CD4-positive, CD25-positive, alpha-beta regulatory T cell (primary cell): Measurements from ENCODE around the gene SLC26A6. TPM values are rescaled to one million over a fixed set of nuclear protein-coding genes. Genes with fewer than 3 reads are reported as not detected.

Experiments
- ATAC-seq, 2 donors: fragments of 150-1000 bp; cut with Tn5 transposase; one replicate each; pipeline ENCODE4 v1.10.0; 2021; ENCODE audit warnings: low read depth in 2 of 2, moderate number of reproducible peaks in 2 of 2, moderate library complexity in 1 of 2
- DNase-seq, 3 donors: peaks; one replicate each; pipeline versions ENCODE4 v3.0.0 to v3.0.0-alpha.2; 2012 to 2022; ENCODE audit warnings: mixed read lengths in 1 of 3
- H3K27ac ChIP-seq: one replicate; pipeline ENCODE4 v1.7.0; 2013; ENCODE audit warnings: mild to moderate bottlenecking, low read length; ENCODE audit not compliant: insufficient read depth, poor library complexity, severe bottlenecking
- H3K27me3 ChIP-seq: one replicate; pipeline ENCODE4 v1.7.0; 2013; ENCODE audit warnings: low read length; ENCODE audit not compliant: control insufficient read depth, insufficient read depth
- H3K36me3 ChIP-seq: one replicate; pipeline ENCODE4 v1.7.0; 2013; ENCODE audit warnings: mild to moderate bottlenecking, low read length, moderate library complexity; ENCODE audit not compliant: control insufficient read depth, insufficient read depth
- H3K4me1 ChIP-seq: 2 replicates; pipeline ENCODE4 v1.7.0; 2013; ENCODE audit warnings: mild to moderate bottlenecking, low read length; ENCODE audit not compliant: insufficient read depth, control insufficient read depth, poor library complexity, severe bottlenecking
- H3K4me3 ChIP-seq: one replicate; pipeline ENCODE4 v1.7.0; 2013; ENCODE audit warnings: low read depth, mild to moderate bottlenecking, low read length, moderate library complexity
- H3K9me3 ChIP-seq, 2 experiments: 1 replicate in 1 of 2; 2 replicates in 1 of 2; pipeline ENCODE4 v1.7.0; 2013; ENCODE audit warnings: low read length in 2 of 2, mild to moderate bottlenecking in 1 of 2, moderate library complexity in 1 of 2; ENCODE audit not compliant: control insufficient read depth in 2 of 2
- H3K27ac Mint-ChIP-seq, 3 donors: one replicate each; pipeline ENCODE4 v1.8.0; 2020 to 2022; ENCODE audit warnings: mild to moderate bottlenecking in 3 of 3, mixed read lengths in 3 of 3, moderate library complexity in 2 of 3
- H3K27me3 Mint-ChIP-seq: one replicate; pipeline ENCODE4 v1.8.0; 2022; ENCODE audit warnings: mild to moderate bottlenecking, mixed read lengths
- H3K36me3 Mint-ChIP-seq: one replicate; pipeline ENCODE4 v1.8.0; 2020; ENCODE audit warnings: mixed read lengths
- H3K4me1 Mint-ChIP-seq, 4 donors: one replicate each; pipeline ENCODE4 v1.8.0; 2020 to 2022; ENCODE audit warnings: mixed read lengths in 4 of 4, mild to moderate bottlenecking in 1 of 4
- H3K4me3 Mint-ChIP-seq, 4 donors: one replicate each; pipeline ENCODE4 v1.8.0; 2020 to 2022; ENCODE audit warnings: mild to moderate bottlenecking in 4 of 4, mixed read lengths in 4 of 4, moderate library complexity in 3 of 4
- H3K9me3 Mint-ChIP-seq, 7 donors: one replicate each; pipeline ENCODE4 v1.8.0; 2020 to 2022; ENCODE audit warnings: mixed read lengths in 7 of 7, mild to moderate bottlenecking in 3 of 7, moderate library complexity in 2 of 7
- polyA plus RNA-seq, 4 donors: library from polyadenylated mRNA; unstranded; fragments of 300-500 nt; fragmentation: Illumina TruSeq; gene quantifications; one replicate each; pipeline ENCODE4 v1.2.3, GENCODE V29; 2021
- total RNA-seq: library from RNA; stranded (reverse); gene quantifications from one replicate; pipeline ENCODE4 v1.2.3, GENCODE V29; 2022

SLC26A6 gene, protein sequence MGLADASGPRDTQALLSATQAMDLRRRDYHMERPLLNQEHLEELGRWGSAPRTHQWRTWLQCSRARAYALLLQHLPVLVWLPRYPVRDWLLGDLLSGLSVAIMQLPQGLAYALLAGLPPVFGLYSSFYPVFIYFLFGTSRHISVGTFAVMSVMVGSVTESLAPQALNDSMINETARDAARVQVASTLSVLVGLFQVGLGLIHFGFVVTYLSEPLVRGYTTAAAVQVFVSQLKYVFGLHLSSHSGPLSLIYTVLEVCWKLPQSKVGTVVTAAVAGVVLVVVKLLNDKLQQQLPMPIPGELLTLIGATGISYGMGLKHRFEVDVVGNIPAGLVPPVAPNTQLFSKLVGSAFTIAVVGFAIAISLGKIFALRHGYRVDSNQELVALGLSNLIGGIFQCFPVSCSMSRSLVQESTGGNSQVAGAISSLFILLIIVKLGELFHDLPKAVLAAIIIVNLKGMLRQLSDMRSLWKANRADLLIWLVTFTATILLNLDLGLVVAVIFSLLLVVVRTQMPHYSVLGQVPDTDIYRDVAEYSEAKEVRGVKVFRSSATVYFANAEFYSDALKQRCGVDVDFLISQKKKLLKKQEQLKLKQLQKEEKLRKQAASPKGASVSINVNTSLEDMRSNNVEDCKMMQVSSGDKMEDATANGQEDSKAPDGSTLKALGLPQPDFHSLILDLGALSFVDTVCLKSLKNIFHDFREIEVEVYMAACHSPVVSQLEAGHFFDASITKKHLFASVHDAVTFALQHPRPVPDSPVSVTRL
- 25.1 TPM for total RNA-seq
- 1 to 10 TPM; 3.2 to 6.7 (median 5.9) TPM for polyA plus RNA-seq

DNA sequence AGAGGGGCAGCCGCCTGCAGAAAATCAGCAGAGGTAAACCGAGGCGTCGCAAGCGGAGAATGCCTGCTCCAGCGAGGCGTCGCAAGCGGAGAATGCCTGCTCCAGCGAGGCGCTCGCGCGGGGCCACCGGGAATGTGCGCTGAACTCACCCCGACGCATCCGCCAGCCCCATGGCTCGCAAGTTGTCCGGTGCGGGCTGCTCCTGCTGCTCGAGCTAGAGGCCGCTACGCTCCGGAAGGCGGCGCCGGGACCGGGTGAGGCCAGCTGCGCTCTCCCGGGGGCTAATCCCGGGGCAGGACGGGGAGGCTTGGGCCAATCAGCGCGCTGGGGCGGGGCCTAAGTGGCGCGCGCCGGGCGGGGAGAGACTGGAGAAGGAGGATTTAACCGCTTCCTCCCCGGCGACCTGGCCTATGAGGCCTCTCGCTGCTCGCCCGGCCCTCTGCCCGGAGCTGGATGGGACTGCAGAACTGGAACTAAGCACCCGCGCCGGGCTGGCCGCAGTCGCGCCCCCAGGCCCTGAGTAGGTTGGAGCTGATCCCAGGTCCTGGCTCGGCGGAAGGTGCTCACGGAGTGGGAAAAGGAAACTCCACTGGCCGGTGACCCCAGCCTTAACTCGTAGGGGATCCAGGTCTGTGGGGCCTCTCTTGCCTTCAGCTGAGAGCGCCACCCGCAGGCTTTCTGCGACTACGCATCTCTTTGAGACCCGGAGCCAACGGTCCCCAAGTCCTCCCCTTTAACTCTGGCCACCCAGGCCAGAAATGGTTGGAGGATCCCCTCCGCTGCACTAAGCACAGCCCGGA lies at the start of gene SLC26A6:
TSS of gene SLC26A6 (minus strand) at position 240 of the 800 bp plus-strand sequence. CDS start at position 172, 68 bp downstream.
- ATAC-seq (peak; percentile 95 to 96), DNase-seq (peak; percentile 86 to 96 (median 91))
- no peaks in the 10 kb centered on the region for H3K9me3 ChIP-seq
- Mint-ChIP-seq H3K36me3 (peaks cover 5% of the 10 kb centered on the region), H3K4me3 (peak within 1 kb of the TSS; percentile 88 to 91 (median 90)), H3K4me1 (peaks cover 0 to 36% (median 21%) of the 10 kb centered on the region in 4 donors), H3K27me3 (no peaks in the 10 kb centered on the region), H3K27ac (peak within 1 kb of the TSS; percentile 52 to 78 (median 67)), H3K9me3 (no peaks in the 10 kb centered on the region)
- H3K4me3 ChIP-seq: peak within 1 kb of the TSS; percentile 69
- no peaks in the 10 kb centered on the region for H3K27me3 ChIP-seq
- peaks cover 26% of the 10 kb centered on the region for H3K4me1 ChIP-seq
- H3K27ac ChIP-seq: peak within 1 kb of the TSS; percentile 33
- H3K36me3 ChIP-seq: peaks cover 3% of the 10 kb centered on the region

DNA sequence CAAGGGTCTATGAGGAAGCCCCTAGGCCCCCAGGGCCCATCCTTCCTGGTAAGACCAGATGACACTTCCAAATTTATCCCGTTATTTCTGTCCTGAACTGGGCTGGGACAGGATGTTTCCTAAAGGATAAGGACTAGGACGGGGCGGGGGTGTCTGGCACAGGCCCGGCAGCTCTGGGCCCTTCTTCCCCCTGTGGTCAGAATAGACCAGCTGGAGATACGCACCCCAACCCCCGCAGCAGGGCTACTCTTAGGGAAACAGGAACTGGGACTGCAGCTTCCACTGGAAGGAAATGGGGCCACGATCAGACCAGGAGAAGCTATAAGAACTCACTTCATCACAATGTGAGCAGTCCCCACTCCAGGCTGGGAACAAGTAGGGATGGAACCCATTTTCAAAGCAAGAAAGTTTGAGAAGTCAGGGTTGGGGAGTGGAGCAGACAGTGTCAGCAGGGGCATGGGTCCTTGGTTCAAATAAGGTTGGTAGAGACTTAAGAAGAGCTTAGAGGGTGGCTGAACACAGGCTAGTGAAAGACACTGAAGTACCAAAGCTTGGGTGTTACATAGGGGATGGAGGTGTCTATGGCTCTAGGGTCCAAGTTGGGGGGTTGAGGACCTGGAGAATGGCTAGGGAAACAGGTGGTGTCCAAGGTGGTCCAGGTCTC lies 49.4 kb upstream of the SLC26A6 start:
- Histone ChIP-seq H3K9me3 (no peaks in the 10 kb centered on the region), H3K4me3 (peak overlapping the region; percentile 62), H3K27ac (no peak overlapping the region), H3K4me1 (peaks cover 29% of the 10 kb centered on the region), H3K27me3 (no peaks in the 10 kb centered on the region), H3K36me3 (peaks cover 41% of the 10 kb centered on the region)
- H3K27me3 Mint-ChIP-seq: no peaks in the 10 kb centered on the region
- H3K4me1 Mint-ChIP-seq: peaks cover 0 to 45% (median 27%) of the 10 kb centered on the region in 4 donors
- H3K36me3 Mint-ChIP-seq: peaks cover 21% of the 10 kb centered on the region
- DNase-seq (peak in 1 of 3 donors; percentile 33), ATAC-seq (no peak)
- H3K9me3 Mint-ChIP-seq: no peaks in the 10 kb centered on the region
- peak overlapping the region; percentile 81 to 95 (median 89) for H3K4me3 Mint-ChIP-seq
- peak overlapping the region; percentile 71 to 92 (median 88) for H3K27ac Mint-ChIP-seq

DNA sequence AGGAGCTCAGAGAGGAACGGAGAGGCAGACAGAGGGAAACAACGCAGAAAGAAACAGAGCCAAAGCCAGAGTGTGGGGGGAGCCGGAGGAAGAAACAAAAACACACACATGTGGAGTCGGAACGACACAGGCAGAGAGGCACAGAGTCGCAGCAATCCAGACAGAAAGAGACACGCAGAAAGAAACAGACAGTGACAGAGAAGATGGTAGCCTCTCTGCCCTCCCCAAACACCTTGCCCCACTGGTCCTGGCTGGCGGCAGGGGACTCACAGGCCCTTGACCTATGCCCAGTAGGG lies 48.7 kb upstream of the SLC26A6 start:
- no peaks in the 10 kb centered on the region for H3K27me3 ChIP-seq
- no peaks in the 10 kb centered on the region for H3K9me3 ChIP-seq
- peaks cover 35% of the 10 kb centered on the region for H3K36me3 ChIP-seq
- Mint-ChIP-seq H3K4me3 (peak overlapping the region in 3 of 4 donors; percentile 58 to 86 (median 83)), H3K9me3 (no peaks in the 10 kb centered on the region), H3K36me3 (peaks cover 21% of the 10 kb centered on the region), H3K27me3 (no peaks in the 10 kb centered on the region), H3K27ac (no peak overlapping the region), H3K4me1 (peaks cover 0 to 50% (median 28%) of the 10 kb centered on the region in 4 donors)
- H3K4me1 ChIP-seq: peaks cover 32% of the 10 kb centered on the region
- DNase-seq (no peak), ATAC-seq (no peak)
- H3K27ac ChIP-seq: no peak overlapping the region
- no peak overlapping the region for H3K4me3 ChIP-seq

DNA sequence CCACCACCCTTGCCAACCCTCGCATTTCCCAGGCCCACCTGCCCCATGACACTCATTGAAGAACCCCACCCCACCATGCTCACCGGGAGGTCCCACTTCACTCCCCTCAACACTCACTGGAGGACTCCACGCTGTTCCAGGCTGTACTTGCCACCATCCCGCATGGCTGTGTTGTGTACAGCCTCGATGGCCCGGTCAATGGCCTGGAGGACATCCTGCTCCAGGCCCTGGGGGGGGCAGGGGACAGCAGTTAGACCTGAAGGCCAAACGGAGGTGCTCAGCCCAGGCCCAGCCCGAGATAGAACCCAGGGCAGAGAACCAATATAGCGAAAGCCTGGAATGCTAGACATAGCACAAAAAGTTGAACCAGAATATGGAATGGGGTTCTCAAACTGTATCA lies 47.5 kb upstream of the SLC26A6 start:
- ATAC-seq: no peak
- Histone ChIP-seq H3K9me3 (no peaks in the 10 kb centered on the region), H3K4me1 (peaks cover 32% of the 10 kb centered on the region), H3K27me3 (no peaks in the 10 kb centered on the region), H3K27ac (no peak overlapping the region), H3K4me3 (no peak overlapping the region), H3K36me3 (peaks cover 28% of the 10 kb centered on the region)
- Mint-ChIP-seq H3K36me3 (peaks cover 23% of the 10 kb centered on the region), H3K4me1 (peaks cover 0 to 50% (median 28%) of the 10 kb centered on the region in 4 donors), H3K27ac (no peak overlapping the region), H3K9me3 (no peaks in the 10 kb centered on the region), H3K4me3 (peak overlapping the region in 3 of 4 donors; percentile 33 to 65 (median 38)), H3K27me3 (no peaks in the 10 kb centered on the region)
- DNase-seq: no peak

DNA sequence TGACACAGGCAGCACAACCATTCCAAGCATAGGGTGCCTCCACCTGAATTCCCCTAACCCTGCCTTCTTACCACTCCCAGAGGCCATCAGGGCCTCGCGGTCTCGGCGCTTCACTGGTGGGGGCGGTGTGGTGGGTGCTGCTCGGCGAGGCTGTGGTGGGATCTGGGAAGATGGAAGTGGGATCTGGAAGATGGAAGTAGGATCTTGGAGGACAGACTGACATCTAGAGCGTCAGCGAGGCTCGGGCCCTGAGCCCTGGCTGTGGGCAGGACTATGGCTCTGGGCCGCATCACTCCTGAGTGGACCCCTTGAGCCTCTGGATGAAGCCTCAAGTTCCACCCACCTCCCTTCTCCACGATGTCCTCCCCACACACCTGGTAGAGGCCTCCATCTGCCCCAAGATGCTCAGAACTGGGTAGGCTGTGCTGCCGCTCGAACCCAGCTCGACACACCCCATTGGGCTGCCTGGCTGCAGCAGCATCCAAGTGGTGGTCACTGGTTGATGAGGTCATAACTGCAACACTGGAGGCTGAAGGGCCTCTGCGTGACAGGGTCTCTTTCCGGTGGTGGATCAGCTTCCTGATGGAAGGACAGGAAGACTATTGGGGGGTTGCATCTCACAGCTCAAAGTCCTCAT lies 46.8 kb upstream of the SLC26A6 start:
- peaks cover 22% of the 10 kb centered on the region for H3K36me3 Mint-ChIP-seq
- H3K4me3 Mint-ChIP-seq: peak overlapping the region in 1 of 4 donors; percentile 38

DNA sequence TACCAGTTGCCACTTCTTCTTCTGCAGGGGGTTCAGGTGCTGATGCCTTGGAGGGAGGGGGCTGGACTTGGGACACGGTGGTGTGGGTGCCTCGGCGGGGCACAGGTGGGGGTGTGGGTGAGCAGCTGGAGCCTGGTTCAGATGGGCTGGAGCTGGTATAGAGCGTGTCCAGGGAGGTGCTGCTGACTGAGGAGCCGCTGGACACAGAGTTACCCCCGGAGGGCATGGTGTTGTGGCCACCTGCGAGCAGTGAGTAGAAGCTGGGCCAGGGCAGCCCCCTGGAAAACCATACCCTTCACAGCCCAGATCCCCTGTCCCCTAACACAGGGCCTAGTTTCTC lies 46.2 kb upstream of the SLC26A6 start:
- H3K9me3 Mint-ChIP-seq: no peaks in the 10 kb centered on the region
- peaks cover 22% of the 10 kb centered on the region for H3K36me3 Mint-ChIP-seq
- no peaks in the 10 kb centered on the region for H3K27me3 Mint-ChIP-seq
- no peak overlapping the region for H3K4me3 Mint-ChIP-seq
- no peak for ATAC-seq
- H3K4me1 Mint-ChIP-seq: peaks cover 0 to 48% (median 25%) of the 10 kb centered on the region in 4 donors
- H3K27ac ChIP-seq: no peak overlapping the region
- H3K27me3 ChIP-seq: no peaks in the 10 kb centered on the region
- H3K36me3 ChIP-seq: peaks cover 22% of the 10 kb centered on the region
- no peaks in the 10 kb centered on the region for H3K9me3 ChIP-seq
- peaks cover 31% of the 10 kb centered on the region for H3K4me1 ChIP-seq
- no peak overlapping the region for H3K4me3 ChIP-seq
- DNase-seq: no peak
- H3K27ac Mint-ChIP-seq: no peak overlapping the region

More for the DNA sequence above, 46.8 kb upstream of the SLC26A6 start:
- H3K27me3 Mint-ChIP-seq: no peaks in the 10 kb centered on the region
- H3K36me3 ChIP-seq: peaks cover 22% of the 10 kb centered on the region
- H3K27ac ChIP-seq: no peak overlapping the region
- H3K9me3 ChIP-seq: no peaks in the 10 kb centered on the region
- no peaks in the 10 kb centered on the region for H3K9me3 Mint-ChIP-seq
- H3K4me1 Mint-ChIP-seq: peaks cover 0 to 50% (median 28%) of the 10 kb centered on the region in 4 donors
- ATAC-seq (no peak), DNase-seq (no peak)
- no peaks in the 10 kb centered on the region for H3K27me3 ChIP-seq
- no peak overlapping the region for H3K4me3 ChIP-seq
- H3K27ac Mint-ChIP-seq: peak overlapping the region in 1 of 3 donors; percentile 76
- H3K4me1 ChIP-seq: peaks cover 32% of the 10 kb centered on the region
